Ishikawa (cell line): Measurements from ENCODE around the gene NMRK1.

Source experiments
- CEBPB ChIP-seq: IDR thresholded peaks from 2 replicates; pipeline ENCODE4 v1.6.1; 2012
- CREB1 ChIP-seq: IDR thresholded peaks from 2 replicates; pipeline ENCODE4 v1.6.1; 2012; ENCODE audit warnings: low read depth
- EGR1 ChIP-seq: IDR thresholded peaks from 2 replicates; pipeline ENCODE4 v1.6.1; 2012
- EP300 ChIP-seq: IDR thresholded peaks from 2 replicates; pipeline ENCODE4 v1.6.1; 2012; ENCODE audit warnings: borderline replicate concordance
- FOXM1 ChIP-seq: IDR thresholded peaks from 2 replicates; pipeline ENCODE4 v1.6.1; 2012; ENCODE audit warnings: low read depth, borderline replicate concordance
- MAX ChIP-seq: IDR thresholded peaks from 2 replicates; pipeline ENCODE4 v1.6.1; 2012
- NFIC ChIP-seq: IDR thresholded peaks from 2 replicates; pipeline ENCODE4 v1.6.1; 2012
- RAD21 ChIP-seq: IDR thresholded peaks from 2 replicates; pipeline ENCODE4 v1.6.1; 2012; ENCODE audit warnings: low read depth
- TAF1 ChIP-seq: IDR thresholded peaks from 2 replicates; pipeline ENCODE4 v1.6.1; 2012; ENCODE audit warnings: low read depth, mild to moderate bottlenecking
- TCF12 ChIP-seq: IDR thresholded peaks from 2 replicates; pipeline ENCODE4 v1.6.1; 2012; ENCODE audit warnings: low read depth
- TEAD4 ChIP-seq: IDR thresholded peaks from 2 replicates; pipeline ENCODE4 v1.6.1; 2012
- USF1 ChIP-seq: IDR thresholded peaks from 2 replicates; pipeline ENCODE4 v1.6.1; 2012
- YY1 ChIP-seq: IDR thresholded peaks from 2 replicates; pipeline ENCODE4 v1.6.1; 2012; ENCODE audit warnings: low read depth
- ZBTB7A ChIP-seq: IDR thresholded peaks from 2 replicates; pipeline ENCODE4 v1.6.1; 2012; ENCODE audit warnings: low read depth
- TF ChIP-seq, protein P1 (sequence below): IDR thresholded peaks from 2 replicates; pipeline ENCODE4 v1.6.1; 2012; ENCODE audit warnings: low read depth, mild to moderate bottlenecking

Gene NMRK1

DNA sequence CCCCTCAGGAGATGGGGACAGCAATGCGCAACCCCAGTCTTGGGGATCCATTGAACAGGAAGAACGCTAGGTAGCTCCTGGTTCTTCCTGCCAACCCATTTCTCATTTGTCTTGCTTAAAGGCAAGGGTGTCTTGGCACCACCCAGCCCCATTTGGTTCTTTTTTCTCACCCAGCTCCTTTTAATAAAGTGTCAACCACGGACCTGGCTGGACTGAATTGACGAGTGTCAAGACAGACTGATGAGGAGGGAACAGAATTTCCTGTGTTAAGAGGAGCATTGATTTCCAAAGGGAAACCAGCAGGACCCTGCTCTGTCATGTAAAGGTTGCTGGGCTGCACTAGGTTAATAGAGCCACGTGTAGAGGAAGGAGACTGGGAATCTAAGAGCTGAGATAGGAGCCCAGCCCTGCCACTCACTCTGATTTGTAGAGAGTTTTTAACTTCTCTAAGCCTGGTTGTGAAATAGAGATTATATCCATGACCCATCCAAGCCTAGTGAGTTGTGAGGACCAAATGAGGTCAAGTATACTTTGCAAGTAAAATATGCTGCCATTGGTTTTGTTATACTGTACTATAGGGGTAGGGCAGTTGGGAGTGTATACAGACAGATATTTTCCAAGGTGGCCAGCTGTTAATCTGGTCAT is 34.1 kb upstream of the NMRK1 start:
- no peak for TF ChIP-seq CREB1
- no peak for TF ChIP-seq FOXM1
- no peak for TF ChIP-seq CEBPB
- no peak for TF ChIP-seq EP300
- TF ChIP-seq, protein P1, sequence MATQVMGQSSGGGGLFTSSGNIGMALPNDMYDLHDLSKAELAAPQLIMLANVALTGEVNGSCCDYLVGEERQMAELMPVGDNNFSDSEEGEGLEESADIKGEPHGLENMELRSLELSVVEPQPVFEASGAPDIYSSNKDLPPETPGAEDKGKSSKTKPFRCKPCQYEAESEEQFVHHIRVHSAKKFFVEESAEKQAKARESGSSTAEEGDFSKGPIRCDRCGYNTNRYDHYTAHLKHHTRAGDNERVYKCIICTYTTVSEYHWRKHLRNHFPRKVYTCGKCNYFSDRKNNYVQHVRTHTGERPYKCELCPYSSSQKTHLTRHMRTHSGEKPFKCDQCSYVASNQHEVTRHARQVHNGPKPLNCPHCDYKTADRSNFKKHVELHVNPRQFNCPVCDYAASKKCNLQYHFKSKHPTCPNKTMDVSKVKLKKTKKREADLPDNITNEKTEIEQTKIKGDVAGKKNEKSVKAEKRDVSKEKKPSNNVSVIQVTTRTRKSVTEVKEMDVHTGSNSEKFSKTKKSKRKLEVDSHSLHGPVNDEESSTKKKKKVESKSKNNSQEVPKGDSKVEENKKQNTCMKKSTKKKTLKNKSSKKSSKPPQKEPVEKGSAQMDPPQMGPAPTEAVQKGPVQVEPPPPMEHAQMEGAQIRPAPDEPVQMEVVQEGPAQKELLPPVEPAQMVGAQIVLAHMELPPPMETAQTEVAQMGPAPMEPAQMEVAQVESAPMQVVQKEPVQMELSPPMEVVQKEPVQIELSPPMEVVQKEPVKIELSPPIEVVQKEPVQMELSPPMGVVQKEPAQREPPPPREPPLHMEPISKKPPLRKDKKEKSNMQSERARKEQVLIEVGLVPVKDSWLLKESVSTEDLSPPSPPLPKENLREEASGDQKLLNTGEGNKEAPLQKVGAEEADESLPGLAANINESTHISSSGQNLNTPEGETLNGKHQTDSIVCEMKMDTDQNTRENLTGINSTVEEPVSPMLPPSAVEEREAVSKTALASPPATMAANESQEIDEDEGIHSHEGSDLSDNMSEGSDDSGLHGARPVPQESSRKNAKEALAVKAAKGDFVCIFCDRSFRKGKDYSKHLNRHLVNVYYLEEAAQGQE: no peak
- no peak for TF ChIP-seq TAF1
- no peak for TF ChIP-seq RAD21
- TF ChIP-seq EGR1: no peak
- no peak for TF ChIP-seq USF1
- no peak for TF ChIP-seq TCF12
- no peak for TF ChIP-seq YY1
- TF ChIP-seq TEAD4: no peak
- TF ChIP-seq MAX: no peak
- no peak for TF ChIP-seq NFIC
- TF ChIP-seq ZBTB7A: no peak

DNA sequence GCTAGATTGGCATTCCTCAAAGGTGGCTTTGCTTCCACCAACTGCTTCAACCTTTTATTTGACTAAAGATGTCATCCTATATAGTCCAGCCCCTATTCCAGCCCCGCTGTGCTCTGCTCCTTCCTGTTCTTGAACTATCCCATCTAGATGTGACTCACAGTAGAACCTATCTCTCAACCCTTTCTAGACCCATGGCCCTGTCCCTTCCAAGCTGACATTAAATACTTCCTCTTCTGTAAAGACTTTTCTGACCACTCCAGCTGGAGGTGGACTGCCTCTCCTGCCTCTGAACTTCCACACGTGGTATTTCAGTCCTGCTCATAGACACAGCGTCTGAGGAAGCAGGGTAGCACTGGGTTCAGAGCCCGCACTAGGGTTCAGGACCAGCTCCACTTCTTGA is 32.7 kb upstream of the NMRK1 start:
- TF ChIP-seq TEAD4 (no peak), EP300 (no peak), FOXM1 (no peak), TCF12 (no peak), MAX (no peak), ZBTB7A (no peak), YY1 (no peak), CEBPB (no peak), CREB1 (no peak), NFIC (no peak), RAD21 (no peak), TAF1 (no peak), USF1 (no peak)
- TF ChIP-seq, protein P1: no peak

DNA sequence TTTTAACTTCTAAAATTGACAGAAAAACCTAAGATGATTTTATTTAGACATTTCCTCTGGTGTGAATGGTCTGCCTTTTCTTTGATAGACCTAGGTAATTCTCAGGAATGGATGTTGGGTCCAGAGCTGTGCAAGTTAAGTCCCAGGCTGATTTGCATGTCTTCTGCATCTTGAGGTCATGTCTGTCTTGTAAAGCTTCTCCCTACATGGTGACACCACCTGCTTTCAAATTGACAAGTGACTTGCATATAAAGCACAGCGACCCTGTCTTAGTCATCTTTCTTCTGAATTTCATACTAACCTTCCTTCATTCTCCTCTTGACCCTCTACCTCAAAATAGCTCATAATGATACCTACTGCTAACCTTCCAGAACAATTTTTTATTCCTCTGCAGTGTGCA is 29.6 kb upstream of the NMRK1 start:
- TF ChIP-seq EGR1 (no peak), CEBPB (no peak), YY1 (no peak), USF1 (no peak), RAD21 (no peak), EP300 (no peak), NFIC (no peak), FOXM1 (no peak), TEAD4 (no peak), CREB1 (no peak)
- TF ChIP-seq, protein P1: no peak

DNA sequence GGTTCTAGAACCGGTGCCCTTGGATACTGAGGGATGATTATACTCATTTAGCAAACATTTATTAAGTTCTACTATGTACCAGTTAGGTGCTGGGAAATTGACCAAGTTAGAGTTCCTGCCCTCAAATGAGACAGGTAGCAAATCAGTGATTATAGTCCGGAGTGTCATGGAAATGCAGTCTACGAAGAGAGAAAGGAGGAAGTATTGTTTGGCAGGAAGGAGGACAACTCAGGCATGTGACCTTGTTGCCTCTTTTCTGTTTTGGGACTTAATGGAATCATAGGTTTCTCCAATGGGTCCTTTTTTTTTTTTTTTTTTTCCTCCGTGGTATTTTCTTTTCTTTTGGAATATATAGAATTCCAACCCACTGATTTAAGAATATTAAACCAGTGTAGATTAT is 28.4 kb upstream of the NMRK1 start:
- TF ChIP-seq TAF1: no peak
- no peak for TF ChIP-seq CEBPB
- TF ChIP-seq, protein P1: no peak
- no peak for TF ChIP-seq USF1
- no peak for TF ChIP-seq CREB1
- no peak for TF ChIP-seq MAX
- no peak for TF ChIP-seq TCF12
- no peak for TF ChIP-seq EGR1
- no peak for TF ChIP-seq FOXM1
- no peak for TF ChIP-seq EP300
- no peak for TF ChIP-seq NFIC
- TF ChIP-seq RAD21: no peak
